OCI-LY1 (cell line): ENCODE data around the gene SEZ6.

ENCODE experiments used
- H2AFZ ChIP-seq: fragments of 200-600 bp; sonication (generic), shearing (Covaris generic); 2 replicates; pipeline ENCODE4 v1.6.0; 2014; ENCODE audit warnings: antibody characterized with exemption, mild to moderate bottlenecking, low read length
- H3F3A ChIP-seq: fragments of 200-600 bp; sonication (generic), shearing (Covaris generic); 2 replicates; pipeline ENCODE4 v1.6.0; 2014; ENCODE audit warnings: mild to moderate bottlenecking, antibody characterized with exemption, low read length, moderate library complexity; ENCODE audit not compliant: insufficient read depth
- H3K27ac ChIP-seq: fragments of 200-600 bp; sonication (generic); 2 replicates; pipeline ENCODE4 v1.5.1; 2014; ENCODE audit warnings: low read length, mixed run types, mild to moderate bottlenecking, low read depth; ENCODE audit not compliant: poor library complexity, severe bottlenecking
- H3K27me3 ChIP-seq: fragments of 200-600 bp; sonication (generic); 2 replicates; pipeline ENCODE4 v1.6.0; 2014; ENCODE audit warnings: antibody characterized with exemption, mild to moderate bottlenecking, low read length, moderate library complexity; ENCODE audit not compliant: insufficient read depth
- H3K36me3 ChIP-seq: fragments of 200-600 bp; sonication (generic); 2 replicates; pipeline ENCODE4 v1.6.1; 2014; ENCODE audit warnings: mild to moderate bottlenecking, antibody characterized with exemption, low read length, moderate library complexity, mixed read lengths; ENCODE audit not compliant: insufficient read depth
- H3K4me1 ChIP-seq: fragments of 200-600 bp; sonication (generic); 2 replicates; pipeline ENCODE4 v1.5.1; 2014; ENCODE audit warnings: mild to moderate bottlenecking, low read length, moderate library complexity; ENCODE audit not compliant: insufficient read depth, severe bottlenecking
- H3K4me2 ChIP-seq: fragments of 200-600 bp; sonication (generic), shearing (Covaris generic); 2 replicates; pipeline ENCODE4 v1.6.1; 2014; ENCODE audit warnings: low read length
- H3K4me3 ChIP-seq: fragments of 200-600 bp; sonication (generic); 2 replicates; pipeline ENCODE4 v1.5.1; 2014; ENCODE audit warnings: low read length, low read depth, mild to moderate bottlenecking, mixed read lengths; ENCODE audit not compliant: poor library complexity, severe bottlenecking
- H3K79me2 ChIP-seq: fragments of 200-600 bp; shearing (Covaris generic); 2 replicates; pipeline ENCODE4 v1.6.1; 2016; ENCODE audit warnings: mixed run types, low read length, mixed read lengths; ENCODE audit not compliant: insufficient read depth
- H3K9ac ChIP-seq: fragments of 200-600 bp; sonication (generic), shearing (Covaris generic); 2 replicates; pipeline ENCODE4 v1.6.1; 2014; ENCODE audit warnings: mild to moderate bottlenecking, low read length, mixed read lengths
- H3K9me2 ChIP-seq: fragments of 200-600 bp; sonication (generic), shearing (Covaris generic); 2 replicates; pipeline ENCODE4 v1.6.1; 2014; ENCODE audit warnings: low read depth, mild to moderate bottlenecking, low read length, mixed read lengths
- H3K9me3 ChIP-seq: fragments of 200-600 bp; shearing (Covaris generic); 2 replicates; pipeline ENCODE4 v1.6.1; 2014; ENCODE audit warnings: low read length, mixed read lengths
- H4K20me1 ChIP-seq: fragments of 200-600 bp; sonication (generic), shearing (Covaris generic); 2 replicates; pipeline ENCODE4 v1.6.0; 2016; ENCODE audit warnings: mild to moderate bottlenecking, low read length; ENCODE audit not compliant: insufficient read depth
- EZH2 ChIP-seq: fragments of 200-600 bp; sonication (generic), shearing (Covaris generic); IDR thresholded peaks from 2 replicates; pipeline ENCODE4 v1.8.0; 2017; ENCODE audit warnings: borderline replicate concordance, mixed run types, mild to moderate bottlenecking, antibody characterized with exemption, low read length, moderate library complexity, mixed read lengths
- TF ChIP-seq, protein P1 (sequence below): fragments of 200-600 bp; sonication (generic), shearing (Covaris generic); IDR thresholded peaks from 2 replicates; pipeline ENCODE4 v1.5.1; 2017; ENCODE audit warnings: mild to moderate bottlenecking, antibody characterized with exemption, low read length, moderate library complexity, mixed read lengths

SEZ6 gene

DNA sequence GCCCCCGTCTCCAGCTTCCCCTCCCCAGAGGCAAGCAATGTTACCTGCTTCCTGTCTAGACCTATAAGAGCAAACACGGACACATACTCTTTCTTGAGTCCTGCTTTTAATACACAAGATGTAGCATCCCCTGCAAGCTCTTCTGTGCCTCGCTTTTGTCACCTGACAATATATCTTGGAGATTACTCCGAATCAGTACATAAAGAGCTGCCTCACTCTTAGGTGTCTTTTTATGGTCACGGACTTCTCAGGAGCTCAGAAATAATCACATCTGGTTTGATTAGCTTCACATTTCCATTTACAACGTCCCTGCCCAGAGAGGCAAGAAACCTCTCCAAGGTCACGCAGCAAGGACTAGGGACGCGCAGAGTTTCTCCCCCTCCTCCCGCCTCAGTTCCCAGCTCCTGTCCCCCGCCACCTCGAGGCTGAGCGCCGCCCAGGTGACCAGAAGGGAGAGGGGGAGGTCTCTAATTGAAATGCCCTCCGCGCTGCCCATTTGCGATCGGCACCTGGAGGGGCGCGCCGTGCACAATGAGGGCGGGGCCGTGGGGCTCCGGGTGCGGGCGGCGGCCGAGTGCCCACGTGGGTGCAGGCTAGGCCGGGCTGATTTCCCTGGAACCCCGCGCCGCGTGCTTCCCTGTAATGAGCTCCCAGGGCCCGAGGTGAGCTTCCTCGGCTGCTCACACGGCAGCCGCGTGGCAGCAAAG lies 13.8 kb upstream of the SEZ6 start:
- Histone ChIP-seq H3K27me3 (peaks cover 19% of the 10 kb centered on the region), H3K9me3 (no peaks in the 10 kb centered on the region), H2AFZ (no peak overlapping the region), H3K9me2 (no peaks in the 10 kb centered on the region), H3F3A (no peaks in the 10 kb centered on the region), H3K4me2 (no peak overlapping the region), H3K27ac (no peak overlapping the region), H3K4me3 (no peak overlapping the region), H3K9ac (no peak overlapping the region), H3K36me3 (no peaks in the 10 kb centered on the region), H3K79me2 (no peaks in the 10 kb centered on the region), H3K4me1 (no peaks in the 10 kb centered on the region), H4K20me1 (no peaks in the 10 kb centered on the region)
- no peak for TF ChIP-seq EZH2
- TF ChIP-seq, protein P1, sequence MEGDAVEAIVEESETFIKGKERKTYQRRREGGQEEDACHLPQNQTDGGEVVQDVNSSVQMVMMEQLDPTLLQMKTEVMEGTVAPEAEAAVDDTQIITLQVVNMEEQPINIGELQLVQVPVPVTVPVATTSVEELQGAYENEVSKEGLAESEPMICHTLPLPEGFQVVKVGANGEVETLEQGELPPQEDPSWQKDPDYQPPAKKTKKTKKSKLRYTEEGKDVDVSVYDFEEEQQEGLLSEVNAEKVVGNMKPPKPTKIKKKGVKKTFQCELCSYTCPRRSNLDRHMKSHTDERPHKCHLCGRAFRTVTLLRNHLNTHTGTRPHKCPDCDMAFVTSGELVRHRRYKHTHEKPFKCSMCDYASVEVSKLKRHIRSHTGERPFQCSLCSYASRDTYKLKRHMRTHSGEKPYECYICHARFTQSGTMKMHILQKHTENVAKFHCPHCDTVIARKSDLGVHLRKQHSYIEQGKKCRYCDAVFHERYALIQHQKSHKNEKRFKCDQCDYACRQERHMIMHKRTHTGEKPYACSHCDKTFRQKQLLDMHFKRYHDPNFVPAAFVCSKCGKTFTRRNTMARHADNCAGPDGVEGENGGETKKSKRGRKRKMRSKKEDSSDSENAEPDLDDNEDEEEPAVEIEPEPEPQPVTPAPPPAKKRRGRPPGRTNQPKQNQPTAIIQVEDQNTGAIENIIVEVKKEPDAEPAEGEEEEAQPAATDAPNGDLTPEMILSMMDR: no peak

DNA sequence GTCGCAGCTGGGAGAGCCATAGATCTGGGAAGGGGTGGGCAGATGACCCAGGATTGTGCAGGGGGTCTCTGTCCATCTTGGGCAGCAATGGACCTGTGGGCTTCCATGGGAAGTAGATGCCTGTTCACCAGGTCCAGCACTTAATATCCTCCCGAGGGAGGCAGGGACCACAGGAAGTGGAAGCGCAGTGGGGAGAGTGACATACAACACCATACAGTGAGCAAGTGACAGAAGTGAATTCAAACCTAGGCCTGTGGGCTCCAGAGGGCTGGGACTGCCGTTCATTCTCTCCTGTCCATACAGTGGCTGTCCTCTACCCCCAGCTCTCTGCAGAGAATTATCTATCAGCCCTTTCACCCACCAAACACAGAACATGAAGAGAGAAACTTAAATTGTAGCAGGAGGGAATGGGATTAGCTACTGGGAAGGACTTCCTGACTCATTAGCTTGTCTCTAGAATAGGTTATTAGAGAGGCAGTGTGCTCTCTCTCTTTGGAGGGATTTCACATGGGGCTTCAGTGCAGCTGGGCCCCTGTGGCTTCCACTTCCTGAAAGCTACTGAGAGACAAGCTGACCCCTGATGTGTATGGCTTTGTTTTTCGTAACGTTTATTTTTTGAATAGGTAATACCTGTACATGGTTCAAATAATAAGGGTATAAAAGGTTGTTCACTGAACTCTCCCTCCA lies 13.1 kb upstream of the SEZ6 start:
- Histone ChIP-seq H4K20me1 (no peaks in the 10 kb centered on the region), H3K4me3 (no peak overlapping the region), H3K9me3 (no peaks in the 10 kb centered on the region), H3K9ac (no peak overlapping the region), H3K9me2 (no peaks in the 10 kb centered on the region), H3K4me2 (no peak overlapping the region), H3K4me1 (no peaks in the 10 kb centered on the region), H3K36me3 (no peaks in the 10 kb centered on the region), H3K27me3 (peaks cover 16% of the 10 kb centered on the region), H2AFZ (no peak overlapping the region), H3K27ac (no peak overlapping the region), H3F3A (no peaks in the 10 kb centered on the region), H3K79me2 (no peaks in the 10 kb centered on the region)
- TF ChIP-seq, protein P1: no peak
- no peak for TF ChIP-seq EZH2

DNA sequence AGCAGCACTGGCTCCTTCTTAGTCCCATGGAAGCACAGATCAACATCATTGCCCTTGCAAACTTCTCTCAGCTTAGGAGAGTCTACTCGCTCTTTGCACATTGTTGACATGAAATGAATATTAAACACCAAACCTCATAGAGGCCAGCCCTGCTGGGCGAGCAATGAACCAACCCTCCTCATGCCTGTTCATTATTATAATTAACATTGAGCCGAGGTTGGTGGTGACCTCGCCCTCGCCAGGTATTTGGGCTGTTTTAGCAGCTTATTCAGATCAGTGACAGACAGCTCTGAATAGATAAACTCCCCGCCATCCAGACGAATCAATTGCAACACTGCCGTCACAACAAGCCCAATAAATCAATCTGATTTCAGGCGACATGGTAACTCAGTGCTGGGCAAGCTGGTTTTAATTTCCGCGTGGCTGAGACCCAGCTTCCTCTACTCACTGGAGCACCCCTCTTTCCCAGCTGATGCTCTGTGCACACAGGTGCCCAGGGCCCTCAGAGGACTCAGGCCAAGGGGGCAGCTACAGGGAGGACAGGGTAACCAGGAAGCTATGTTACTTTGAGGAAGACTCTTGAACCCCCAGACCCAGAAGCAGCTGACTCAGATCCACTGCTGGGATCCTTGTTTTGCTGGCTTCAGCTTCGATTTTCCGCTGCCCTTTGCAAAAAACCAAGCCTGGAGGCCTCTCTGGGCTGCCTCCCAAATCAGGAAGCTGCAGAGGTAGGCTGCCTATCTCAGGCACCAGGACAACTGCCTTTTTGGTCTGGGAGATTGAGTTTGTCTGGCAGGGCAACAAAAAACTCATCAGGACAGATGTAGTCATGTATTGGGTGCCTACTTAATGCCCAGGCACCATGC lies 10.7 kb upstream of the SEZ6 start:
- TF ChIP-seq, protein P1: no peak
- TF ChIP-seq EZH2: no peak
- H3K4me3 ChIP-seq: no peak overlapping the region
- H3K79me2 ChIP-seq: no peaks in the 10 kb centered on the region
- no peaks in the 10 kb centered on the region for H3K4me1 ChIP-seq
- no peaks in the 10 kb centered on the region for H3K9me2 ChIP-seq
- no peaks in the 10 kb centered on the region for H3F3A ChIP-seq
- no peak overlapping the region for H3K27ac ChIP-seq
- H3K27me3 ChIP-seq: peaks cover 16% of the 10 kb centered on the region
- H3K9me3 ChIP-seq: no peaks in the 10 kb centered on the region
- H3K4me2 ChIP-seq: no peak overlapping the region
- H3K9ac ChIP-seq: no peak overlapping the region
- H4K20me1 ChIP-seq: no peaks in the 10 kb centered on the region
- H2AFZ ChIP-seq: no peak overlapping the region
- no peaks in the 10 kb centered on the region for H3K36me3 ChIP-seq
